Pancreas (tissue), 10 donors: ENCODE results near the gene TCF25. TPM values are rescaled to one million over a fixed set of nuclear protein-coding genes. Genes with fewer than 3 reads are reported as not detected.
"Not testable (repeated sequence)": the region's sequence is repeated elsewhere in the genome, so short reads cannot be mapped to it uniquely, and the experiment has no call there.

ENCODE experiments used
- ATAC-seq, 4 donors: fragments of 200-7000 bp; cut with Tn5 transposase; one replicate each; pipeline versions ENCODE4 v1.8.0 to v1.9.1; 2020; ENCODE audit warnings: mild to moderate bottlenecking in 4 of 4, moderate library complexity in 4 of 4
- DNase-seq, 6 donors: peaks; one replicate each; pipeline ENCODE4 v3.0.0-alpha.2; 2020
- FAIRE-seq: peaks from 2 replicates; lab custom pipeline; 2012; peaks lifted over from hg19 to GRCh38; lab: Jason Lieb, UNC
- H3K27ac ChIP-seq, 4 donors: fragments of 200-600 bp; sonication (generic); 1 replicate in 3 of 4; 2 replicates in 1 of 4; pipeline versions ENCODE4 v1.5.0 to v1.8.0; 2020
- H3K27me3 ChIP-seq, 4 donors: fragments of 200-600 bp; one replicate each; pipeline ENCODE4 v1.8.0; 2021
- H3K36me3 ChIP-seq, 3 donors: fragments of 200-600 bp; sonication (generic) in 1 of 3; one replicate each; pipeline versions ENCODE4 v1.5.0 to v1.8.0; 2020 to 2021
- H3K4me1 ChIP-seq, 3 donors: fragments of 200-600 bp; one replicate each; pipeline ENCODE4 v1.8.0; 2021
- H3K4me3 ChIP-seq, 4 donors: fragments of 200-600 bp; sonication (generic) in 2 of 4; one replicate each; pipeline versions ENCODE4 v1.5.0 to v1.8.0; 2020 to 2021
- H3K9me3 ChIP-seq, 4 donors: fragments of 200-600 bp; one replicate each; pipeline ENCODE4 v1.8.0; 2021
- CTCF ChIP-seq, 4 donors: fragments of 200-600 bp; sonication (generic) in 3 of 4; IDR thresholded peaks; one replicate each; pipeline versions ENCODE4 v1.5.0 to v1.8.0; 2021; ENCODE audit warnings: antibody characterized with exemption in 4 of 4
- WGBS, 2 donors: extraction: QIAGEN DNeasy Blood & Tissue Kit; methylation state at CpG; one replicate each; pipeline ENCODE4 v1.1.7; 2013; 5-methylcytosine and 5-hydroxymethylcytosine counted together
- intact Hi-C, 3 donors: fragments of 100-400 bp; cut with DNase I; formaldehyde crosslinking; loops; one replicate each; pipeline versions ENCODE4 v1.11.1 to v1.14.2; 2022
- polyA plus RNA-seq, 2 donors: library from polyadenylated mRNA; stranded (reverse); fragments of 200-250 nt; gene quantifications; one replicate each; pipeline ENCODE4 v1.2.3, GENCODE V29; 2013
- total RNA-seq, 6 donors: library from RNA; stranded (reverse); fragmentation: NEBNext Ultra II Directional in 4 of 6; extraction: Animal tissue kit (Norgen Biotek cat#: 25700) in 4 of 6; gene quantifications; one replicate each; pipeline versions ENCODE4 v1.2.1 to v1.2.4, GENCODE V29; 2021 to 2023
- donor health status: healthy with polysubstance abuse.
- donor health status: DM: no; HTN: no; CAD: no; lungs with moderate emphysema.
- donor health status: DM: no; HTN: no; CAD: no.
- donor health status: control.
- donor health status: control.
- donor health status: Bipolar disorder and iron deficiency.
- donor health status: DM: yes; HTN: yes; CAD: no.
- donor health status: DM: no; HTN: no; CAD: no.
- donor health status: DM: no; HTN: no; CAD: no.
- donor health status: DM: yes; HTN: yes; CAD: no.

Gene TCF25
- total and polyA plus RNA-seq, 8 donors, result 81.0 to 250 (median 111) TPM

GRCh38 chr16:89934611-89935553 lies 61.5 kb downstream of the TCF25 start:
- H3K27me3 ChIP-seq, result no peaks in the 10 kb centered on the region
- TF ChIP-seq CTCF (IDR thresholded peaks at IDR 0.05), result no peak
- intact Hi-C loops, result no loop called here
- H3K4me1 ChIP-seq, result no peaks in the 10 kb centered on the region
- peak in 1 of 6 donors; percentile 55 for DNase-seq
- no peak for FAIRE-seq
- H3K27ac ChIP-seq, result no peak overlapping the region
- H3K4me3 ChIP-seq, result no peak overlapping the region
- no peak for ATAC-seq
- H3K9me3 ChIP-seq, result no peaks in the 10 kb centered on the region
- H3K36me3 ChIP-seq, result no peaks in the 10 kb centered on the region
- 85 to 91% methylated on average over 61 of the region's 61 CpGs for WGBS, 2 donors

- H3K36me3 ChIP-seq, FAIRE-seq, DNase-seq, H3K27ac ChIP-seq, H3K4me3 ChIP-seq, ATAC-seq, intact Hi-C loops, H3K4me1 ChIP-seq, H3K9me3 ChIP-seq, H3K27me3 ChIP-seq: not testable (repeated sequence)
- WGBS, 2 donors, result 78 to 85% methylated on average over 20 to 27 of the region's 27 CpGs
These were observed 62.2 kb downstream of the TCF25 start for GRCh38 chr16:89935620-89936019.

GRCh38 chr16:89936034-89936433 lies 62.6 kb downstream of the TCF25 start:
- FAIRE-seq, result no peak
- 61 to 74% methylated on average over 13 of the region's 13 CpGs for WGBS, 2 donors

GRCh38 chr16:89936508-89936907 lies 63.1 kb downstream of the TCF25 start:
- H3K9me3 ChIP-seq, result no peaks in the 10 kb centered on the region
- no peaks in the 10 kb centered on the region for H3K4me1 ChIP-seq
- TF ChIP-seq CTCF (IDR thresholded peaks at IDR 0.05), result no peak
- intact Hi-C loops, result no loop called here
- no peak for FAIRE-seq
- ATAC-seq, result no peak
- no peaks in the 10 kb centered on the region for H3K27me3 ChIP-seq
- WGBS, 2 donors, result 83 to 88% methylated on average over 14 of the region's 14 CpGs
- H3K27ac ChIP-seq, result no peak overlapping the region
- no peak overlapping the region for H3K4me3 ChIP-seq
- peak in 1 of 6 donors; percentile 56 for DNase-seq
- H3K36me3 ChIP-seq, result no peaks in the 10 kb centered on the region

More at GRCh38 chr16:89936034-89936433, 62.6 kb downstream of the TCF25 start:
- Histone ChIP-seq H3K4me1 (no peaks in the 10 kb centered on the region), H3K36me3 (no peaks in the 10 kb centered on the region), H3K9me3 (no peaks in the 10 kb centered on the region), H3K4me3 (no peak overlapping the region), H3K27ac (no peak overlapping the region), H3K27me3 (no peaks in the 10 kb centered on the region)
- DNase-seq (peak in 1 of 6 donors; percentile 49), ATAC-seq (no peak)
- intact Hi-C loops, result no loop called here
- TF ChIP-seq CTCF (IDR thresholded peaks at IDR 0.05), result no peak

GRCh38 chr16:89936981-89937380 lies 63.6 kb downstream of the TCF25 start:
- Histone ChIP-seq H3K36me3 (no peaks in the 10 kb centered on the region), H3K4me1 (no peaks in the 10 kb centered on the region), H3K27ac (no peak overlapping the region), H3K27me3 (no peaks in the 10 kb centered on the region), H3K9me3 (no peaks in the 10 kb centered on the region), H3K4me3 (no peak overlapping the region)
- intact Hi-C loops, result no loop called here
- DNase-seq, result no peak
- TF ChIP-seq CTCF (IDR thresholded peaks at IDR 0.05), result no peak
- no peak for ATAC-seq
- WGBS, 2 donors, result 85 to 92% methylated on average over 20 of the region's 20 CpGs
- FAIRE-seq, result no peak
